ENCODE data around the gene FREM1.

The FREM1 gene

DNA sequence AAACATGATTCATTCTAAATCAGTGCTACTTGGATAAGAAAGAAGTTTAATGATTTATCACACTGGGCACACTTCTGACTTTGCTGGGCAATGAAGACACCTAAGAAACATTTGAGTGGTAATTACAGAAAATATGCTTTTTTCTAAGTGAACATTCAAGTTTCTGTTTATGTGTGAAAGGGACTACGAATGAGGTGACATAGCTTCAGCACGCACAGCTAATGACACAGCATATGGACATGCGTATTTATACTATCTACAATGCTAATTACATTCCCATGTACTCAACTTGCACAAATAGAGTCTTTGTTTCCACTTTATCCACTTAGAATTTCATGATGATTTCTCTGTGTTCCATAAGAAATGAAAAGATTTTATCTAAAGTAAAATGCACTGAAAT, 40.6 kb downstream of the FREM1 start:
- no peak for DNase-seq

DNA sequence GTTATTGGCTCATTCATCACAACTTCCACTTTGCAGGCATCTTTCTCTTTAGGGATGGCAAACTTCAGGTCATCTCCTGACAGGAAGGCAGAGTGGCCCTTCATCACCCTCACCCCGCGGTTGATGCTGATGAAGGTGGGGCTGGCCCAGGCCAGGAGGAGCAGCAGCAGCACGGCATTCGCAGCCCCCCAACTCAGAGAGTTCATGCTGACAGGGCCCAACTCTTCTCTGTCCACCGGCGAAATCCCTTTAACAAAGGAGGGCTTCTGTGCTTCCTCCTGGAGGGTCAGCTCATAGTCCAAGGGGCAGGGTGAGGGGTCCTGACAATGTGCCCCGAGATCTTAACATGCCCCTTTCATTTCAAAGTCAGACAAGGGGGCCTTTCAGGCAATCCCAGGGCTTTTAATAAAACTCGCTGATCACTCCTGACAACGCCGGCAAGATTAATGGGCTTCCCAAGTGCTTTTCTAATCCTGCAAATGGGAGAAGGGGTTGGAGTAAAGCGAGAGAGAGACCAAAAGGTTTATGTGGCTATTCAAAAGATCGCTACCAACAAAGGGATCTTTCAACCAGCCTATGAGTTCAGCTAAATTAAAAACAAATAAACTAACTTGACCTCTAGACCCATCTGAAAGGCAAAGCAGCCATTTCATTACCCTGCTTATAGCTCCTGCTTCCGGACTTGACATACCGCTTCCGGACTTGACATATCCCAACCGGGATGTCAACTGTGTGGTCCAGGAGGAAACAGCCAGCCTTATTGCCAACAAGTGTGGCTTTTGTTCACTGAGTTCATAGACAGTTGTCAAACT, 41.2 kb downstream of the FREM1 start:
- DNase-seq: no peak

DNA sequence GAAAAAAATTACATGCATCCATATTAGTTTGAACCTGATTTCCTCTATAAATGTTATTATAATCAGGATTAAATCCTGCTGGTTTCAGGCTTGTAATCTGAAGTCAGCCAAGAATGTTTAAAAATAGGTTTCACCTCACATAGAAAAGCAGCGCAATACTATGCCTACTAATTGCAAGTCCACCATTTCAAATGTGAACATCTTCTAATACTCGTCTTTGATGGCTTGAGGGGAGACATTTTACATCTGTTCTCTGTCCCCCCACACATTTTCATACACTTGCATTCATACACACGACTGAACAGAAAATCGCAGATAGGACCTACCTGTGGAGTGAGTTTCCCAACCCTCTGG, 41.8 kb downstream of the FREM1 start:
- no peak for DNase-seq

DNA sequence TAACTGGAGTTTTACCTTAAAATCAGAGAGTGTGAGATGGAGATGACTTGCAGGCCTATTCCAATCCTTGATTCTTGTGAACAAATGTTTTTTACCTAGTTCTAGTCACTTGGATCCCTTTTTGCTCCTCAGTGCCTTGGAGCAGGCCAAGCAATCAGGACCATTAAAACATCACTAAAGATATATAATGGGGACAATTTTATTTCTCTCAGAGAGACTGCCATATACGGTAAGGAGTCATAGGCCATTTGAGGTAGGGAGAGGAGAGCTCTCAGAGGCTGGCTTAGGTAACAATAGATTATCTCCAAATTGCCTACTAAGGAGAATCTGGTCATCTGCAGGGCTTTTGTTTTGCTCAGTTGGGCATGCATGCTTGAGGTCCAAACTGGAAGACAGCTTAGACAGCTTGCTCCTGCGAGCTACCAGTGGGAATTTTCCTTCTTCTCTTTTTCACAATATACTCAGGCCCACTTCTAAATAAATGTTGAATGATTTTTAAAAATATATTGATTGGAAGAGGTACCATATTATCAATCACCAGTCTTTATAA, 44.0 kb downstream of the FREM1 start:
- DNase-seq: no peak

DNA sequence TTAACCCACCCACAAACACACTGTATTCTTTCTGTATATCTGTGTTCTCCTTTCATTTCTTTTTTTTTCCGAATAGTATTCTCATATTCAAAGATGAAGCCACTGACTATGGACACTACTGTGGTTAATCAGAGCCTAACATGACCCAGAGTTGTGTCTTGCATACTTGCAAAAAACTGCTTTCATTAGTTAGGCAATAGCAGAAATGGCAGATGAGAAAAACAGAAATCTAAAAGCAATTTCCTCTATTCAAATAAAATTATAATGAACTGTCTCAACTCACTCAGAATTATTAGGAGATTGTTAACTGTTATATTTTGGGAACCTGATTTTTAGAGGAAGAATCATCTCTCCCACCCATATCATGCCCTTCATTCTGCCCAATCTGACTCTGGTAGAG, 45.9 kb downstream of the FREM1 start:
- no peak for DNase-seq

DNA sequence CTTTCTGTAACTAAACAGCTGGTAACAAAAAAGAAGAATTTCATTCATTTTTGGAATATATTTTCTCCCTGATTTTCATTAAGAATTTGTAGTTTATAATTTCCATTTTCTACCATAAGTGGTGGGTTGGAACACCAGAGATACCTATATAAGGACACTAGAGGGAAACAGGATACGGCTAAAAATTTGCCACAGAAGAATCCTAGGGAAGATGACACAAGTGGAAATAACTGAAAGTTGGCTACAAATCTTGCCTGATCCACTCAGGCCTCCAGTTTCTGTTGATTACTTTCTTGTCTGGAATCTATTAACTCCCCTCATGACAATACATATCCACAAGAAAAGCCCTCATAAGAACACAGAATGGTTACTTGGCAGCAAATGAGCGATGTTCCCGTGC, 46.8 kb downstream of the FREM1 start:
- no peak for DNase-seq

DNA sequence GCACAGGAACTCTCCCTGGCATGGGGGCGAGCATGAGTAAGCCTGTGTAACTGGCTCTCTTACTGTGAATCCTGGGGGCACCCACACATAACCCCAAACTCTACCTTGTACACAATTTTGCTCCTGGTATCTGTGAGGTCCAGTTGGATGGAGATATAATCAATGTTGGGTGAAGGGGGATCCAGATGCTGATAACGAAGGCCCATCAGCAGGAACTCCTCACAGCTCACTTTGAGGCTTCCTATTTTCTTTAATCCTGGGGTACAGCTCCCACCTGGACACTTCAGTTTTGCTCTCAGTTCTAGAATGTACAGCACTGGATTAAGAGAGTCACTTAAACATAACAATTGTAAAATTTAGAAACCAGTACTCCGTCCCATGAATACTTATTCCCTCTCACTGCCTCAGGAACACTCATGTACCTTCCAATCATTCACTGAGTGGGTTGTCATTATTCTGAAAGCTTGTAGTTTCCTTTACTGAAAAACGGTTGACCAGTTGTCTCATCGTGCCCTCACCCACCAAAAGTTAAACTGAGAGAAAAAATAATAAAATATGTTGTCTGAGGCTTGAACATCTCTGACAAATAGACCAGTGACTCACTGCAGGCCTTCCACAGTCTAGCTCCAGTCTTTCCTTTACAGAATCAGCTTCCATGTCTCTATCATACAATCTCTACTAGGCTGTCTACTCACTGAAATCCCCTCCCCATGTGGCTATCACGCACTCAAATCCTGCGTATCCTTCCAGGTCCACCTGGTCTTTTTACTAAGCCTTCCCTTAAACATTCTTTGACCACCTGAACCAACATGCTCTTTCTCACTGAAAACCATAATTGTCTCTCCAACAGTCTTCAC, 52.6 kb downstream of the FREM1 start:
- DNase-seq: no peak

DNA sequence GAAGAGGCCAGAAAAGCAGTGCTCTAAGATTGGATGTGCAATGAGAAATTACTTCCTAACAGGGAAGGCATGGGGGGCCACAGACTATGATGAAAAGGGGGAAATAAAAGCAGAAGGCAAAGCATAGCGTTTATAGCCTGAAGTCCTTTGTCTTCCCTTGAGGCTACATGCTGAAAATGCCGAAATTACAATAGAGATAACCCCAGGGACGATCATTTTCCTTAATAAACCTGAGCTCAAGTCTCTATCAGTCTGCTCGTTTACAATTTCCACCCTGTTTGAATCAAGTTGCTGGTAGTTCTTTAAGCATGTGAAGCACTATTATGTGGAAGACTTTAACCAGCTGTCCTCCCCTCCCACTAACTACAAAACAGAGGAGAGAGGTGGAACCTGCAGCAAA, 60.4 kb downstream of the FREM1 start:
- peak in 1 of 2 experiments; percentile 1 for DNase-seq

DNA sequence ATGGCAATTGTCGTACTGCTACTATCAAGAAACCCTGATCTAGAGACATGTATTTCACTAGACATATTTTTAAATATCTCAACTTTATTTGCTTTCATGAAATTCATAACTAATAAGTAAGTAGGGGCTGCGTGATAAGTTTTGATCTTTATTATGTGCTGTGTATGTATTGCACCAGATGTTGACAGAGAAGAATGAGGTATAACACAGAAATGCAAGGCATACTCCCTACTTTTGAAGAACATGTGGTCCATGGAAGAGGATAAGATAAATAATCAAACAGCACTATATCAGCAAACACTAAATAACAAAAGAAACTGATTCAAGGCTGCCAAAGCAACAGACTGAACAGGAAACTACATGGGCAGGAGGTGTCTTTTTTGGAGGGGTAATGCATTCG, 60.9 kb downstream of the FREM1 start:
- DNase-seq: no peak

DNA sequence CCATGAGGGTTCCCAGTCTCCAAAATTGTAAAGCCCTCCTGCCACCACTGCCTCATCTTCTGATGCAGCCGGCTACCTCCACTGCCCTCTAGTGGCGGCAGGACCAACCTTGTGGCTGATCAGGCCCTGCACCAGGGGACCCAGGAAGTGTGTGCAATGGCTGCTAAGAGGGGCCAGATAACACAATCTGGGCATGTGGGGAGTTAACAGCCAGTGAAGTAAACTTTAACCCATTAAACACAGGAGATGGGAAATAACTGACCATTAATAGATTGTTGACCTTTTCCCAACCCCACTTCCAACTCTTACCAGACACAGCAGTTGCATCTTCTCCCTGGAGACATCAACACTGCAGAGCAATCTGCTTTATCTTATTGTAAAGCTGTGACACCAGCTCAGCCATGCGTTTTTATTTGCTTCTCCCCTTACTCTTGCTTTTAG, 63.3 kb downstream of the FREM1 start:
- peak; percentile 47 to 61 for DNase-seq

DNA sequence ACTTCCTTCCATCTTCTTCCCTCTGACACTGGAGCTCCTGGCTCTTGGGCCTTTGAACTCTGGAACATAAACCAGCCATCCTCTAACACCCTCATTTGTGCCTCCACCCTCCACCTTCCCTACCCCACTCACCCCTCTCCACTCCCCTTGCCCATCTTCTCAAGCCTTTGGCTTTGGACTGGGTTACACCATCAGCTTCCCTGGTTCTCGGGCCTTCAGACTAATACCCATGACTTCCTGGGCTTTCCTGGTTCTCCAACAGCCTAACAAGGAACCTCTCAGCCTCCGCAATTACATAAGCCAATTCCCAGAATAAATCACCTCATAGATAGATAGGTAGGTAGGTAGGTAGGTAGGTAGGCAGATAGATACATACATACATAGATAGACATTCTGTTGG, 67.1 kb downstream of the FREM1 start:
- DNase-seq: no peak

DNA sequence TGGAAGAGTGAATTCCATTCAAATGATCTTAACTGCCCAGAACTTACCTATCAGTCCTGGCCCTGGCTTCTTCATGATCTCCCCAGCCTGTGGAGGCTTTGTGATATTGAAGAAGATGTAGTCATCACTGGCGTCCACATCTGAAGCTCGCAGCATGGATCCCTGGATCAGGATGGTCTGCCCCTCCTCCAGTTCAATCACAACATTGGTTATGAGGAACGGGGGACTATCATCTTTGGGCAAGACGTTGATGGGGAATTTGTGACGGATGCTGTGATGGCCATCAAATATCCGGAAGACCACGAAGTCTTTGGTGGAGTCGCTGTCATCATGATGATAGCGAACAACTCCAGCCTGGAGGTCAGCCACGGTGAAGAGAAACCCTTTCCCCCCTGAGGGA, 68.0 kb downstream of the FREM1 start:
- DNase-seq: no peak

DNA sequence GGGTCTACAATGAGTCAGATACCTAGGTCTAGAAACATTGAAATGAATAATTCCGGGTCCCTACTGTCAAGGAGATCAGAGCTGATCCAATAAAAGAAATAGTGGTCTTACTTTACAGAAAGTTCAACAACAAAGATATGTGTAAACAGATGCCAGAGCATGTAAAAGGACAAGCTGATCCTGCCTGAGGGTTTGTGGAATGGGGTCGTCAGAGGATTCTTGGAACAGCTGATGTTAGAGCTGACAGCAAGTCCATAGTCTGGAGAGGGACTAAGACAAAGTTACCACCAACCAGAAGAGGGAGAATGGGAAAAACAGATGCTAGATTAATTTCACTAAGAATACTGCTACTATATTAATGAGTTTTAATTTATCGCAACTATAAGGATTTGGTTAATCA, 71.5 kb downstream of the FREM1 start:
- DNase-seq: no peak

DNA sequence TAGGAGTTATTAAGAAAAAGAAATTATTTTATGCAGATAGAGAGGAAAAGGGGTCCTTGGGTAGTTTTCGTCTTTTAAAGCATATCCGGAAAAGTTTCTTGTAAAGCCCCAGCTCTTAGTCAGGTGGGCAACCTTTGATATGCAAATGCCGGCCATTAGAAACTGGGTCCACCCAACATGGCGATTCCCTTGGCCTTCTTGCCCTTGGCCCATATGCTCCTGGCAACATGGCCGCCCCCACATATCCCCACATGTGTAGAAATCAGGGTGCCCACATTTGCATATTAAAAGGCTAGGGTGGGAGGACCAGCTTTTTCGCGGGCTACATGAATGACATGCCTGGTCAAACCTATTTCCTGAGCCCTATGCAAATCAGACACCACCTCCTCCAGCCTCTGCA, 73.3 kb downstream of the FREM1 start:
- no peak for DNase-seq

DNA sequence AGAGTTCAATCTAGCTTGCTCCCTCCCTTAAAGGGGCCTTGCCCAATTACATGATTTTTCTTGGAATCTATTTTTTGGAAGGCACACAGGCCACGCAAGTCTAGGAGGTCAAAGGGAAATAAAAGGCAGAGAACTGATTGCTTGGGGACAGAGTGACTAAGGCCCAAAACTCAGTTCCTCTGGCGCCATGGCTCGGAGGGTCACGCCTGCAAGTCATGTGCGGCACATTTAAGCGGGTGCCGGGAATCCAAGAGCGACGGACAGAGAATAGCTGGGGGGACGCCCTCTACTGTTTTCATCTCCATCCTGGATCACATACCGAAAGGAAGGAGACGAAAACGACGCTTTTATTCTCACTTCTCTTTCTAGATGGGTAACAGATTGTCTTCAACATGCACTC, 78.6 kb downstream of the FREM1 start:
- DNase-seq: no peak

DNA sequence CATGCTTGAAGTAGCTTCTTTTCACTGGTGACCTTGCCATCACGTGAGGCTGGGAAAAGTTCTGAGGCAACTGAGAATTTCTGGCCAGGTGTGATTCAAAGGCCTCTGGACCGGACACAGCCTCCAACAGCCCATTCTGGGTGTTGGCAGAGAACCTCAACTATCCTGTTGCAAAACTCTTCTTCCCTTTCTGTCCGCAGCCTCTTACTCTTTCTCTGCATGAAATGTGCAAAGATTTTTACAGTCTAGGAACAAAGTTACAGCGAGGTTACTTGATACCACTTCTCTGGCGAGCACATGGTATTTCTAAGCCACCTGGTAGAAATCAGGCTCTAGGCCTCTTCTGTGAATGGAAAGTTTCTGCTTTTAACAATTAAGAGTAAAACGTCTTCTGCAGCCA, 79.2 kb downstream of the FREM1 start:
- DNase-seq: no peak

DNA sequence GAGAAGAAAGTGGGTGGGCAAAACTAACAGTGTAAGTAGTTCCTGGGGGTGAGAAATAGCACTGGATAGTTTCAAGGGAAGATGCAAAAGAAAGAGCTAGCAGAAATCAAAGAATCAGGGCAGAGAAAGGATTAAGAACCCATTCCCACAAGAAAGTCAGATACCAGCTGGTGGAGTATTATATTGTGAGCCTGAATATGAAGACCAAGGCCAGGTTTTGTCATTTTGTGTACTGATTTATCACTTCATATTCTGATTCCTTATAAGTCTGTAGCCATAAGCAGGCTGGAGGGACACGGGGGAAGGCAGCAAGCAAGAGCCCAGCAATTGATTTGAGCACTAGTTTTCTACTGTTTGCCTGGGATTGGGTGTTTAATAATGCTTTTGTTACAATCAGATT, 80.2 kb downstream of the FREM1 start:
- DNase-seq: no peak

DNA sequence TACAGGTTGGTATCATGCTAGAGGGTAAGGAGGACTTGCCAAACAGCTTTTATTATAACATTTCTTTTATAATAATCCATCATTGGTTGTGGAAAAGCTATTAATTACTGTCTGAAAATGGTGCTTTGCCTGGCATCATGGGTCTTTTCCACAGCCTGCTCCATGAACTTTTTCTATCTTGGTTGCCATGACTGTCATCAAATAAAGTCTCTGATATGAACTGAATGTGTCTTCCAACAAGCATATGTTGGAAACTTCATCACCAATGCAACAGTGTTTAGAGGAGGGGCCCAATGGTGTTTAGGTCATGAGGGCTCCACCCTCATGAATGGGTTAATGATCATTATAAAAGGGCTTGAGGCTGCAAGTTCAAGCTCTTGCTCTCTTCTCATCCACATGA, 81.0 kb downstream of the FREM1 start:
- DNase-seq: no peak

DNA sequence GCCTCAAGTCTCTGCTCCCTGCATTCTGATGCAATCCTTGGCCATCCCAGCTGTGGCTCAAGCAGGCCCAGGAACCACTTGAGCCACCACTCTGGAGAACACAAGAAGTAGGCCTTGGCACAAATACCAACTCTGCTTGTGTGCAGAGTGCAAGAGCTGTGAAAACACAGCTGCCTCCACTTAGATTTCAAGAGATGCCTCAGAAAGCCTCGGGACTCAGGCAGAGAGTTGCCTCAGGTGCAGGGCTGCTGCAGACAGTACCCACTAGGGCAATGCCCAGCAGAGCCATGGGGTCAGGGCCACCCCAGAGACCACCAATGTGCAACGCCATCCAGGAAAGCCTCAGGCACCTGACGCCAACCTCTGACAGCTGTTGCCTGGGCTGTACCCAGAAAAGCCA, 82.4 kb downstream of the FREM1 start:
- DNase-seq: no peak

DNA sequence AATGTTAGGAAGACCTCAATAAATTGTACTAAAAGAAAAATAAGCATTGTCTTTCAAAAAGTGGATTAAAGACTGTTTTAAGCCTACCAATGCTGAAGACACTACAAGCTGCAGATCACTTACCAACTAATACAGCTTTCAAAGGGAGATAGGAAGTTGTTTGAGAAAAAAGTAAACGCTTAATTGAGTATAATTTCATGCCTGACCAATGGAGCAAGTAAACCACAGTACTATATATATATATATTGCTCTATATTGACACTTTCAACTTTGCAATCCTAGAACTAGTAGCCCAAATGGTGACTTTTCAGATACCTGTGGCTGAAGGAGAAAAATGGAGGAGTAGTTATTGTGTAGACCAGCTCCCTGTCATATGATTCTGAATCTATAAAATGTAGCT, 85.7 kb downstream of the FREM1 start:
- no peak for DNase-seq

DNA sequence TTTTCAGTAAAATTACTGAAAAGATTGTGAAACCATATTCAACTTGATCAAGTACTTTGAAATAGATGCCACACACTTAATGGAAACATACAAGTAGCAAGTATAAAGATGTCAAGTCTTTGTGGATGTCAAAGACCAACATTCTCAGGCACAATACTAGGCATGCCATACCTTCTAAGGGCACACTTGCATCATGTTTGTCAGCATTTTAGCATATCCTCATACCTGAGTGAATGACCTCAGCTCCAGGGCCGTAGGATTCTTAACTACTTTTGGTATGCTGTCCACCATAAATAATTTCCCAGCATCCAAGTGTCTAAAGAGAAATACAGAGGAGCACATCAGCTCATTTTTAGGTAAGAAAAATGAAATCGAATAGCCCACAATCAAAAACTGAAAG, 86.4 kb downstream of the FREM1 start:
- DNase-seq: no peak

DNA sequence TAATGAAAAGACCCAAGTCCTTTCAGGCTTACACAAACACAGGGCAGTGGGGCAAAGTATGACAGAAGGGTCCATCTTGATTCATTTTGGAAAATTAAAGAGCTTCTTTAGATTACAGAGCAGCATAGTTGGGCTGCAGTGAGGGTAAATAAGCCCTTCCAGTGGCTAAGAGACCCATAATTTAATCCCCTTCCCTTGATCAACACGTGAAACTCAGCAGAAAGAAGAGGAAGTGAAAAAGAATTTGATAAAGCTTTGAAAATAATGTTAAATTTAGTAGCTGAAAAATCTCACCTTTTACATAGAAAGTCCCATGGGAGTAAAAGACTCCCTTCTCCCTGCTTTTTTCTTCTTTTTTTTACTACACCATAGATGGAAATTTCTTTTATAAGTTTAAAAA, 87.6 kb downstream of the FREM1 start:
- no peak for DNase-seq

DNA sequence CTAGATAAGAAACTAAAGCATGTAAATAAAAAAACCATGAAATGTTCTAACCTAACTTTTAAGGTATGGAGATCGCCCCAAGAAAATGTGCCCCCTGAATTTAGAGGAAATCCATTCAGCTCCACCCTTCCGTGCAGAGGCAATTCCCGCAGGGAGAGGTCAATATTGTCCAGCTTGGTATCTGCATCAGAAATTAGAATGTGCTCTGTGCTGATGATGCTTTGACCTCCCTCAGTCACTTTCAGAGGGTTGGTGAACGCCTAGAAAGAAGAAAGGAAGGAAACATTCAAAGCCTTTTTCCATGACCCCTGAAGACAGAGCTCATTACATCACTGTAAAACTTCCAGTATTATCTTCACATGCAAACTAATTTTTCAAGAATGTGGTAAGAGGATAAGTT, 91.0 kb downstream of the FREM1 start:
- no peak for DNase-seq

DNA sequence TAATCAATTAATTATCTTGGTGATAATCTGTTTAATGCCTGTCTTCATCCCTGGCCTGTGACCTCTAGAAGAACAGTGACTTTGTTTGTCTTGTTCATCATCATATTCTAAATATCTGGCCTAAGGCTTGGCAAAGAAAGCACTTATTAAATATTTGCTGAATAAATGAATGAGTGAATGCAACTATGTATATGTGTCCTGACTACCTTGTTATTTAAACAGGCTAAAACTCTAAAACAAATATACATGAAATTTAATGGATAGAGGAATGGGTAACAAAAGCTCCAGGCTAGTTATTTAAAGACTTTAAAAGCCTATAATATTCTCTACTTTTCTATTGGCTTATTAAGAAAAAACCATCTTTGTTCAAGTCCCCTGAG, 96.0 kb downstream of the FREM1 start:
- DNase-seq: no peak

All from NCI-H2081 (cell line).